Mucosa of descending colon (tissue), 3 donors: ENCODE measurements around the gene FAM131A. TPM values are rescaled to one million over a fixed set of nuclear protein-coding genes. Genes with fewer than 3 reads are reported as not detected.

Source experiments
- ATAC-seq: fragments of 200-7000 bp; cut with Tn5 transposase; one replicate; pipeline ENCODE4 v1.9.1; 2020; ENCODE audit warnings: mild to moderate bottlenecking, moderate library complexity
- DNase-seq, 3 donors: peaks; one replicate each; pipeline ENCODE4 v3.0.0-alpha.2; 2020
- H3K36me3 ChIP-seq: fragments of 200-600 bp; one replicate; pipeline ENCODE4 v1.8.0; 2021; ENCODE audit warnings: low read depth, mild to moderate bottlenecking
- H3K4me1 ChIP-seq: fragments of 200-600 bp; one replicate; pipeline ENCODE4 v1.8.0; 2021; ENCODE audit warnings: low read depth, mild to moderate bottlenecking
- H3K4me3 ChIP-seq: fragments of 200-600 bp; one replicate; pipeline ENCODE4 v1.8.0; 2021; ENCODE audit warnings: mild to moderate bottlenecking
- H3K9me3 ChIP-seq: fragments of 200-600 bp; one replicate; pipeline ENCODE4 v1.8.0; 2021; ENCODE audit warnings: mild to moderate bottlenecking
- intact Hi-C, 2 donors: fragments of 100-400 bp; cut with DNase I in 1 of 2; cut with micrococcal nuclease in 1 of 2; formaldehyde crosslinking; loops; one replicate each; pipeline versions ENCODE4 v1.11.0 to v1.11.1; 2022; cut with DNase I, micrococcal nuclease
- total RNA-seq, 3 donors: library from RNA; stranded (reverse); fragmentation: NEBNext Ultra II Directional in 2 of 3; extraction: Animal tissue kit (Norgen Biotek cat#: 25700) in 2 of 3; gene quantifications; one replicate each; pipeline versions ENCODE4 v1.2.1 to v1.2.4, GENCODE V29; 2021 to 2023
- TF ChIP-seq, protein P1 (sequence below): fragments of 200-600 bp; IDR thresholded peaks from one replicate; pipeline ENCODE4 v1.8.0; 2022; ENCODE audit warnings: antibody characterized with exemption, mild to moderate bottlenecking
- donor health status: DM: no; HTN: no; CAD: no; lungs with moderate emphysema.
- donor health status: DM: no; HTN: no; CAD: no.
- donor health status: DM: no; HTN: yes; CAD: no.

Gene FAM131A
- total RNA-seq, 3 donors from 2014 or later: 14.1 to 29.8 (median 16.4) TPM

DNA sequence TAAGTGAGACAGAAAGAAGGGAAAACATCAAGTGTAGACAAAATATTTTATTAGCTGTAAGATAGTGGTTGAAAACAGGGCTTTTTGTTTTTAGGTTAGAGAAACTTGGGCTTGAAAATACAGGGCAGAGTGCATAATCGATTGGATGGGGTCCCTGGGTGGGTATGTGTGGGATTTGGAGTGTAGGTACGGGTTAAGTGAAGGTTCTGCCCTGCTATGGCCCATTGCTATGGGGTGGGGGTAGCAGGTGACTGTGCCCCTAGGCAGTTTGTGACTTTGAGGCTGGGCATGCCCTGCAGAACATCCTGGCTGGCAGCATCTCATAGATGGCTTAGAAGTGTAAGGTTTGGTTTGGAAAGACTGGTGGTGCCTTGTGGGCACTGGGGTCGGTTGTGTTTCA is 3.7 kb upstream of the FAM131A start:
- DNase-seq: peak in 2 of 3 donors; percentile 11 to 17
- intact Hi-C loops: no loop called here
- no peak for ATAC-seq
- no peak overlapping the region for H3K4me3 ChIP-seq
- TF ChIP-seq, protein P1, sequence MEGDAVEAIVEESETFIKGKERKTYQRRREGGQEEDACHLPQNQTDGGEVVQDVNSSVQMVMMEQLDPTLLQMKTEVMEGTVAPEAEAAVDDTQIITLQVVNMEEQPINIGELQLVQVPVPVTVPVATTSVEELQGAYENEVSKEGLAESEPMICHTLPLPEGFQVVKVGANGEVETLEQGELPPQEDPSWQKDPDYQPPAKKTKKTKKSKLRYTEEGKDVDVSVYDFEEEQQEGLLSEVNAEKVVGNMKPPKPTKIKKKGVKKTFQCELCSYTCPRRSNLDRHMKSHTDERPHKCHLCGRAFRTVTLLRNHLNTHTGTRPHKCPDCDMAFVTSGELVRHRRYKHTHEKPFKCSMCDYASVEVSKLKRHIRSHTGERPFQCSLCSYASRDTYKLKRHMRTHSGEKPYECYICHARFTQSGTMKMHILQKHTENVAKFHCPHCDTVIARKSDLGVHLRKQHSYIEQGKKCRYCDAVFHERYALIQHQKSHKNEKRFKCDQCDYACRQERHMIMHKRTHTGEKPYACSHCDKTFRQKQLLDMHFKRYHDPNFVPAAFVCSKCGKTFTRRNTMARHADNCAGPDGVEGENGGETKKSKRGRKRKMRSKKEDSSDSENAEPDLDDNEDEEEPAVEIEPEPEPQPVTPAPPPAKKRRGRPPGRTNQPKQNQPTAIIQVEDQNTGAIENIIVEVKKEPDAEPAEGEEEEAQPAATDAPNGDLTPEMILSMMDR: no peak
- H3K4me1 ChIP-seq: peaks cover 17% of the 10 kb centered on the region
- peaks cover 30% of the 10 kb centered on the region for H3K36me3 ChIP-seq
- no peaks in the 10 kb centered on the region for H3K9me3 ChIP-seq

- TF ChIP-seq, protein P1: no peak
- Histone ChIP-seq H3K9me3 (no peaks in the 10 kb centered on the region), H3K36me3 (peaks cover 21% of the 10 kb centered on the region), H3K4me3 (no peak overlapping the region), H3K4me1 (peaks cover 17% of the 10 kb centered on the region)
- ATAC-seq: no peak
- intact Hi-C loops: no loop called here
- peak in 2 of 3 donors; percentile 50 to 57 for DNase-seq
These were observed 2.8 kb upstream of the FAM131A start for GRCh38 chr3:184334470-184335158.

DNA sequence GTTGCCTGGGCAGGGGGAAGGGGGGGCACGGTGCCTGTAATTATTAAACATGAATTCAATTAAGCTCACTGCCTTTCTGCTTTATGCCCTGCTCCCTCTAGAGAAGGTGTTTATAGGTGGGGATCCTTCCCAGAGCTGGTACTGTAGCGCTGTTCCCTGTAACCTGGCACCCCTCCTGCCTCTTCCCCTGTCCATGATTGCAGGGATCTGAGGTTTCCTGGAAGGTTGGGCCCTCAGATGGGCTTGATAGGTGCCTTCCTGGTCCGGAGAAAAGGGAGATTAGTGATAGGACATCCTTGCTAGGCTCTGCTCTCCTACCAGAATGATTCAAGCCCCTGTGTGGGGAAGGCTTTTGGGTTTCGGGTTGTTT is 2.1 kb upstream of the FAM131A start:
- TF ChIP-seq, protein P1: no peak
- Histone ChIP-seq H3K4me3 (no peak overlapping the region), H3K36me3 (peaks cover 20% of the 10 kb centered on the region), H3K9me3 (no peaks in the 10 kb centered on the region), H3K4me1 (peaks cover 17% of the 10 kb centered on the region)
- intact Hi-C loops: no loop called here
- DNase-seq (peak in 1 of 3 donors; percentile 29), ATAC-seq (peak; percentile 3)

- peaks cover 17% of the 10 kb centered on the region for H3K36me3 ChIP-seq
- intact Hi-C loops: no loop called here
- DNase-seq: peak; percentile 89 to 95 (median 94)
- H3K4me1 ChIP-seq: peaks cover 17% of the 10 kb centered on the region
- peak overlapping the region; percentile 46 for H3K4me3 ChIP-seq
- ATAC-seq: peak; percentile 91
- TF ChIP-seq, protein P1: no peak
- H3K9me3 ChIP-seq: no peaks in the 10 kb centered on the region
These were observed 1.5 kb upstream of the FAM131A start for GRCh38 chr3:184335661-184336546.

GRCh38 chr3:184336547-184337398 is 627 bp upstream of the FAM131A start:
- peak overlapping the region; percentile 46 for H3K4me3 ChIP-seq
- ATAC-seq (peak; percentile 27), DNase-seq (peak in 2 of 3 donors; percentile 50 to 55)
- peaks cover 17% of the 10 kb centered on the region for H3K4me1 ChIP-seq
- H3K9me3 ChIP-seq: no peaks in the 10 kb centered on the region
- H3K36me3 ChIP-seq: peaks cover 8% of the 10 kb centered on the region
- intact Hi-C loops: no loop called here
- TF ChIP-seq, protein P1: no peak
